ENCODE measurements around the gene CUX1.
A peak's percentile ranks its signal among the peaks of the same experiment; 100 is the strongest.

The CUX1 gene

DNA sequence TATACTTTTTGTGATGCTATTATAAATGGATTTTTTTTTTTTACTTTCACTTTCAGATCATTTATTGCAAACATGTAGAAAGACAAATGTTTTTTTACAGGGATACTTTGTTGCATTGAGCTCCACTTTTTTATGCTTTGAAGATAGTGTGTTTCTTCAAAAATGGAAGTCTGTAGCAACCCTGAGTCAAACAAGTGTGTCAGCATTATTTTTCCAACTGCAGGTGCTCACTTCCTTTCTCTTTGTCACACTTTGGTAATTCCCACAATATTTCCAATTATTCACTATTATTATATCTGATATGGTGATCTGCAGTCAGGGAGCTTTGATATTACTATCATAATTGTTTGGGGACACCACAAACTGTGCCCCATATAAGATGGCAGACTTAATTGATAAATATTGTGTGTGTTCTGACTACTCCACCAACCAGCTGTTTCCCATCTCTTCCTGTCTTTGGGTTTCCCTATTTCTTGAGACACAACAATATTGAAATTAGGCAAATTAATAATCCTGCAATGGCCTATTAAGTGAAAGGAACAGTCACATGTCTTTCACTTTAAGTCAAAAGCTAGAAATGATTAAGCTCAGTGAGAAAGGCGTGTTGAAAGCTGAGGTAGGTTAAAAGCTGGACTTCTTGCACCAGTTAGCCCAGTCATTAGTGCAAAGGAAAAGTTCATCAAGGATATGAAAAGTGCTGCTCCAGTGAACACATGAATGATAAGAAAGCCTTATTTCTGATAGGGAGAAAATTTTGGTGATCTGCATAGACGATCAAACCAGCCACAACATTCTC, 238.0 kb downstream of the CUX1 start:
- DNase-seq: no peak

DNA sequence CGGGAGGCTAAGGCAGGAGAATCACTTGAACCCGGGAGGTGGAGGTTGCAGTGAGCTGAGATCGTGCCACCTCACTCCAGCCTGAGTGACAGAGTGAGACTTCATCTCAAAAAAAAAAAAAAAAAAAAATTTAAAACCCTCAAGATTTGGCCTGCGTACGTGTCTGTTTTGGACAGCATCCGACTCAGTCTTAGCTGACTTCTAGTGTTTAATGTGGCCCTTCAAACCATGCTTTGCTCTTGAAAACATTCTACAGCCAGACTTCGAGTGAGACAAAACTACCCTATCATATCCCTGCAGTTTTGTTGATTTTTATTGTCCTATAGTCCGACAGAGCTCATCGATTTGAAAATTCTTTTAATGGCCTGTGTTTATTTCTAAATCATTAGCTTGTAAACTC, 242.1 kb downstream of the CUX1 start:
- no peak for DNase-seq

DNA sequence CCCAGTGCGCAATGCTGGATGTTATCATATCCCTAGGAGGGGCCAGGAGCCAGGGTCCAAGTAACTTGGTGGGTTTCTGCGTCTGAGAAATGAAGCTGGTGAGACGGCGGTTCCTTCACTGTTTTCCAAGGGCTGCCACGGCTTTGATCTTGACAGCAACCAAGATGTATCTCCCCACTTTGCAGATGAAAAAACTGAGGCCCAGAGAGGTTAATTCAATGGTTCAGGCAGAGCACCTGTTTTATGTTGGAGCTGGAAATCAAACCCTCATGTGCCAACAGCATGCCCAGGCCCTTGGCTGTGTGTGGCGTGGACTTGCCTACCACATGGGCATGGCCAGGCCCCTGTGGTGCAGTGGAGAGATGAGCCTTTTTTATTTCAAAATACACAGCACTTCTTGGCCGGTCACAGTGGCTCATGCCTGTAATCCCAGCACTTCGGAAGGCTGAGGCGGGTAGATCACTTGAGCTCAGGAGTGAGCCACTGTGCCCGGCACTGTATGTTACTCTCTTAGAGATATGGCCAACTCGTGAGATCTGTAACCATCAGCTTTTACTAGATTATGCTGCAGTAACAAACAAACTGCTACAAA, 244.0 kb downstream of the CUX1 start:
- no peak for DNase-seq

DNA sequence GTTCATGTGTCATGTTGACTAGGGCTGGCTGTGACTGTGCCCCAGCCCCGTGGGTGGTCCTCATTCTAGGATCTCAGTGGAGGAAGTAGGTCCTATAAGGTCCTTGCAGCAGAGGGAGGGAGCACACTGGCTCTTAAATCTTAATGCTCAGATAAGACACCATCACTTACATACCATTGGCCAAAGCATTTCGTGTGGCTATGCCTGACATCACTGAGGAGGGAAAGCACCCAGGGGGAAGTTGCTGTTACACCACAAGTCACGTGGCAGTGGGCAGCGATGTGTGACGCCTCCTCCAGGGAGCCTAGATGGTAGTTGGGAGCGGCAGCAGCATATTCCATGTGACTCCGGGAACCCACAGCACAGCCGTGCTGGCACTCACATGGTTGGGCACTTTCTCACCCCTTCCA, 244.6 kb downstream of the CUX1 start:
- peak; percentile 94 to 98 for DNase-seq

DNA sequence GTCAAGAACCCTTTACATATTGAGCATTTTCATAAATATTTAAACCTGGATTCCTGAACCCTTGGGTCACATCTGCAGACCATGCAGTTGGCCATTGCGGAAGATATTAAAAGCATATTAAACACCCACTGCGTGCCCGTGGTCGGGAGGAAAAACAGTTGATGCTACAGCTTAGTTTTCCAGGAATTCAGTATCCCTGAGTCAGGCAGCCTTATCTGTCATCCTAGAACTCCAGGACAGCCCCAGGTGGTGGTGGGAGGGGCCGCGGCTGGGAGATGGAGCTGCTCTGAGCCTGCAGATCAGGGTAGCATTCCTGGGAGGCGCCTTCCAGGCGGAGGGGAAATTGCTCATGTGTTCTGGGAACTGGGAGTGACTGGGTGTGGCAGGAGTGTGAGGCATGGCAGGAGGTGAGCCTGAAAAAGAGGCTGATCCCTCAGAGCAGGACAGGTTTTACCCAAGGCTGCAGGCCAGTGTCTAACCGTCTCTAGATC, 246.3 kb downstream of the CUX1 start:
- no peak for DNase-seq

DNA sequence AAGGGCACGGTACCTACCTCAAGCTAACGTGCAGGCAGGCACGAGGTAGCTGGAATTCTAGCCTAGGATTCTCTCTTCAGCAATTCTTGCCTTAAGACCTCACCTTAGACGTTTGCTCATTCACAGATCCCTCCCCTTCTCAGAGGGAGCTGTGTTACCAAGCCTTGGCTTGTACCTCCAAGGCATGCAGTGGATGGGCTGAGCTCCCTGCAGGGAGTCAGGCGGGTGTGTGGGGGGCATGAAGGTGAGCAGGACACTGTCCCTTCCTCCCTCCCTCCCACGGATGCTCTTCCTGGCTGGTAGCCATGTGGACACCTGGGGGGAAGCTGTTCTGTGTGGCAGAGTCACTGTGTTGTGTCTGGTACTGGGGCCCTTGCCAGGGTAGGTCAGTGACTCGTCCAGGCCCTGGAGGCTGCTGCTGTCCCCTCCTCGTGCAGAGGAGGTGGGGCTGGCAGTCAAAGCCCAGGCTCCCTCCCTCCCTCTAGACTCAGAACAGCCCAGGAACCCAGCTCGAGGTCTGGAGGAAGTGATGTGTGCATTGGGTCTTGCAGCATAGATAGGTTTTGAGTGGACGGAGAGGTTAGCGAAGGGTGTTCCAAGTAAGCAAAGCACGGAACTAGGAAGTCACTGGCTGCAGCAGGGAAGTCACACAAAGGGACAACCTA, 247.1 kb downstream of the CUX1 start:
- peak; percentile 83 to 88 for DNase-seq

DNA sequence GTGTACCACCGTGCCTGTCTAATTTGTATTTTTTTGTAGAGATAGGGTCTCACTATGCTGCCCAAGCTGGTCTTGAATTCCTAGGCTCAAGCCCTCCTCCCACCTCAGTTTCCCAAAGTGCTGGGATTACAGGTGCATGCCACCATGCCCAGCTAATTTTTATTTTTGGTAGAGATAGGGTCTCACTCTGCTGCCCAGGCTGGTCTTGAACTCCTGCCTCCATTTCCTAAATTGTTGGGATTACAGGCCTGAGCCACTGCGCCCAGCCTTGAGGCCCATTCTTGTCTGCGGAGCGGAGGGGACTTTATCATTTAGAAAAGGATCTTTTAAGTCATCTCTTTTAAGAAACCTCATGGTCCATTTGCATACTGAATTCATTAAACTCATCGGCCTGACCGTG, 247.8 kb downstream of the CUX1 start:
- DNase-seq: no peak

DNA sequence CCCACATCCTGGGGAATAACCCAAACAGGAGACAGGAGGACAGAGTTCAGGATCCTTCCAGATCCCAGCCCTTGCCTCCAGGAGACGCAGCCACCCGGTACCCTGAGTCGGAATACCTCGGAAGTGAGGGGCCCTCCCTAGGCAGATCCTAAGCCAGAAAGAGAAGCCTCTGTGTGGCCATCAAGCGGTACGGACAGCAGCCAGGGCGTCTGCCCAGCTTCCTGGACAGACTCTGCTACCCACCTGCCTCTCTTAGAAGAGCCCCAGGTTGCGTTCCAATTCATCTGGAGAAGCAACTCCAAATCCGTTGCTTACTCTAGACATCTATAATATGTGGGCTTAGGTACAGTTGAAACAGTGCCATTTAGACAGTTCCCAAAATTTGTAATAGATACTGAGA, 249.1 kb downstream of the CUX1 start:
- no peak for DNase-seq

DNA sequence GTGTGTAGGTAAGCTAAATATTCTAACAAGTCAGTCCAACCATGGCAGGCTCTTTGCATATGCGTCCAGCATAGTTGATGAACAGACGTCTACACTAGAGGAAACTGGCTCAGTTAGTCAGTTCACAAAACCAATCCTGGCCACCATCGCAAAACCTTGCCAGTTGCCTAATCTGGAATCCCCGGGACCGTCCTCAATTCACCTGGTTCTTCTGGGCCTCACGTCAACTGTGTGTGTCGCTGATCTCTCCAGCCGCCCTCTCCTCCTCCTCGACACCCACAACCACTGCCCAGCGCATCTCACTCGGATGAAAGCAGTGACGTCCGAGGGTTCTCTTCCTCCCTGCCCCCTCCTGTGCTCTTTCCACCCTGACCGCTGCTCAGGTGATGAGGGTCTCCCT, 251.4 kb downstream of the CUX1 start:
- no peak for DNase-seq

DNA sequence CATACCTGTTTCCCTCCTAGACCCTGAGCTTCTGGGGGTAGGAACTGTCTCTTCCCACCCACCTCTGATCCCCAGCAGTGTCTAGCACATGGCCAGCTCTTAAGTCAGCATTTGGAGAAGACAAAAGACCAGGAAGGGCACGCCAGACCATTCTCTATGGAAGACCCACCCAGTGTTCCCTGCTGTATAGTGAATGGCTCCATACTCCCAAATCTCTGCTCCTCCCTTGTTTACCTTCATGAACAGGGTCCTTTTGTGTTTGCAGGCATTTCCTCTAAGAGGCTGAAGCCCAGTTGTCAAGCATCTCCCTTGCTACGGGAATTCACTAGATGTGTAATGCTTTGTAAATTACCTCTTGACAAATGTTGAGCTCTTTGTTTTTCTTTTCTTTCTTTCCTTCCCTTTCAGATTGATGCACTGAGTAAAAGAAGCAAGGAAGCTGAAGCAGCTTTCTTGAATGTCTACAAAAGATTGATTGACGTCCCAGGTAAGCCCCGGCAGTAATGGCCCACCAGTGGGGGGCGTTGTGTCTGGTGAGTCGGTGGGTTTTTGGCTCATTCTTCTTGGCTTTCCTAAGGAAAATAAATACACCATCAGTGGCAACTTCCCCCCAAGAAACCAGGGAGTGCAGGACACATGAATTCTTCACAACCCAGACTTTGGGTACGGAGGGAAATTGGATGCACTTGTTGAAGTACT, 252.7 kb downstream of the CUX1 start:
- no peak for DNase-seq

DNA sequence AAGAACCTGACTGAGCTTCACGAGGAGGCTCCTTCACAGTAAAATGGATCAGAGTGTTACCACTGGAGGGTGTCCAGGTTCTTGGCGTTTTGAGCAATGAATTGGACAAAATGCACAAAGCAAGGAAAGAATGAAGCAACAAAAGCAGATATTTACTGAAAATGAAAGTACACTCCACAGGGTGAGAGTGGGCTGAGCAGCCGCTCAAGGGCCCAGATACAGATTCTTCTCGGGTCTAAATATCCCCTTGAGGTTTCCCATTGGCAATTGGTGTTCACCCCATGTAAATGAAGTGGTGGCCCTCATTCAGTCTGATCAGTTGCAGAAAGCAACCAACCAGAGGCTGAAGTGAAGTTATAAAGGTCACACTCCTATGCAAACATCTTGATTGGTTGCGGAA, 254.6 kb downstream of the CUX1 start:
- DNase-seq: no peak

DNA sequence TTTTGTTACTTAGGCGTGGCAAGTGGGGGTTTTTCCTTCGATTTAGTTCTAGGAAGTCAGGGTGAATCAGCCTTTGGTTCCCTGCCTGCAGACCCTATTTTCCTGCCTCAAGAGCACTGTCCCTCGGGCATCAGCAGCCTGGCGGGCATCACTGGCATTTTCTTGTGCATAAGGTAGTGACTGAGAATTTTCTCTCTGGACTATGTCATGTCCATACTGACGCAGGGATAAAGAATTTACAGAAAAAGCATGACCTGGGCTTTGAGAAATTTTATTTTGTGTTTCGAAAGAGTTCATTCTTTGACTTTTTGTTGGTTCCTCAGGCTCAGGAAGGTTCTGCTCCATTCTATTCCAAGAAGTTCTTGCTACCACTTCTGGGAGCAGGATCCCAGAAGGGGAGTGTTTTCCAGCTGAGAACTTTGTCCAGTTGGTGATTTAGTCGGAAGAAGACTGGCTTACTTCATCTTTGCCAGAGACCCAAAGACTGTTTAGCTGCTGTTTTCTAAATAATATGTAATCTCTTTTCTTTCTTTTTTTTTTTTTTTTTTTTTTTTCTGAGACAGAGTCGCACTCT, 255.3 kb downstream of the CUX1 start:
- DNase-seq: no peak

DNA sequence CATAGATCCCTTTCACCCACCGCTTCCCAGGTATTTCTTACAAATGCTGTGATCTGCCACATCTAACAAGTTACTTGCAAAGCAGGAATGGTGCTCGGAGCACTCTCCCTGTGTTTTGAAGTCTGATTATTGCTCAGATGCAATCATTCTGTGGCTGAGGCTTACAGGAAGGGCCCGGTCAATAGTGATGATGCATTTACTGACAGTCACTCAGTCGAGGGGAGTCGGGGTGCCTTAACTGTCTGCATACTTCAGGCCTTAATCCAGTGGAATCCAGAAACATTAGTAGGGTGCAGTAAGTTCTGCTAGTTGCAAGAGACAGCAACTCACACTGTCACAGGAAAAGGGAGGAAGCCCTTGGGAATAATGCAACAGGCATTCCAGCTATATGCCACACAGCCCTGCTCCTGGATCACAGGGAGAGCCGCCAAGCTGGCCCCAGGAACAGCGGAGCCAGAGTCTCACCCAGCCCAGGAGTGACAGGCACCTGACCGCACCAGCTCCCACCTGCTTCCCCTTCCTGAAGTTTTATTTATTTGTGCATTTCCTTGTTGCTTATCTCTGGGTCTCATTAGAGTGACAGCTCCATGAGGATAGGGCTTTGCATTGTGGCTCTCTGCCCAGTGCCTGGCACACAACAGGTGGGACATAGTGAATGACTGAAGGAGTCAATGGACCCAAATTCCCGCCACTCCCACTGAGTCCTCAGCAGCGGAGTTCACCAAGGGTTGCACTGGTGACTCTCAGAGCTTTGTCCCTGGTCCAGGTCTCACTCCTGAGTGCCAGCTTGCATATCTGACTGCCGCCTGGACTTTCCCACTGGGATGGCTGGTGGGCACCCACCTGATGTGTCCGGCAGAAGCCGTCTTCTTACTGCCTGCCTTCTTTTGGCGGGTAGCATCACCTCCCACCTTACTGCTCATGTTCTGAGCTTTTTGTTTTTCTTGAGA, 256.8 kb downstream of the CUX1 start:
- no peak for DNase-seq

DNA sequence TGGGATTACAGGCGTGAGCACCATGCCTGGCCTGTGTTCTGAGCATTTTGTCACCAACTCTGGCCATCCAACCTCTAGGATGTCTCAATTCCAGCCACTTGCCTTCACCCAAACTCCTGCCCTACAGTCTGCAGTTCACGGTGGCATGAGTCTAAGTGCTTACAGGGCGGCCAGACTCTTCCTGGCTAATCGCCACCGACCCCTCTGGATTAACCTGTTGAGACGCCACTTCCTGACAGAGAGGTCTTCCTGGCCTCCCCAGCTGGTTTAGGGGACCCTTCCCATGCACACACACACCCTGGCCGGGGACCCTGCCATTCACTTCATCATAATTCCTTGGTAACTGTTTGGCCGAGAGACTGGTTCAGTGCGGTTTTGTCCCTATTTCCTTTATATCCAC, 257.7 kb downstream of the CUX1 start:
- DNase-seq: no peak

DNA sequence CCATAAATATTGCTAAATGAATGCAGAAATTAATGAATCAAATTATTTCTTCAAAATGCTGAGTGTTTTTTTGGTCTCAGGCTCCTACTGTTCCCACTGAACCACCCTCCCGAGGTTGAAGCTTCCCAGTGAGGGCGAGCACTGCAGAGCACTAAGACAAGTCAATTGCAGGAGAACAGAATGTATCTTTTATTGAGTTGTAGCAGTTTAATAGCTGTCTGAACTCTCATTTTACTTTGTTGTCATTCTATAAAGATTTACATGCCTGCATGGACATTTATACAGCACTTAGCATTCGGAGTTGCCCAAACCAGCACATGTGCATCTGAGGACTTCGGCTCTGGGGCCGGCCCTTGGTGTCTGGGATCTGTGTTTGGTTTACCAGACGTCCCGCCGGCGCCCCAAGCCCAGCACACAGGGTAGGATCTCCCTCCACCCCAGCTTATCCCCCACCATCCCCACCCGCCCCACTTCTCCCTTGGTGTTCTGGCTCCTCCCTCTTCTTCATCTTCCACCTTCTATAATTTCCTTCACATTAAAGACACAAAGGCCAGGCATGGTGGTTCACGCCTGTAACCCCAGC, 258.2 kb downstream of the CUX1 start:
- DNase-seq: no peak

DNA sequence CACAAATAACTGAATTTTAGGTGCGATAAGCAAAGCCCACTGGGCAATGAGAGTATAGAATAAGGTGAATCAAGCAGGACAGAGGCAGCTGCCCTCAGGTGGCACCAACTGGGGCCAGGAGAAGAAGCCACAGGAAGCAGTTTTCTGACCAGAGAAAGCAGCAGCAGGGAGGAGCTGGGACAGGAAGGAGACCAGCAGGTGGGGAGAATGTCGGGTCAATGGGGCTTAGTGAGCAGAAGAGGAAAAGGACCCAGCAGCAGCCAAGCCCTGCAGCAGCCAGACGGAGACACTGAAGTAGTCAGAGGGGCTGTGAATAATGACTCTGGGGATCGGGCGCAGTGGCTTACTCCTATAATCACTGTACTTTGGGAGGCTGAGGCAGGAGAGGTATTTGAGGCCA, 259.7 kb downstream of the CUX1 start:
- no peak for DNase-seq

DNA sequence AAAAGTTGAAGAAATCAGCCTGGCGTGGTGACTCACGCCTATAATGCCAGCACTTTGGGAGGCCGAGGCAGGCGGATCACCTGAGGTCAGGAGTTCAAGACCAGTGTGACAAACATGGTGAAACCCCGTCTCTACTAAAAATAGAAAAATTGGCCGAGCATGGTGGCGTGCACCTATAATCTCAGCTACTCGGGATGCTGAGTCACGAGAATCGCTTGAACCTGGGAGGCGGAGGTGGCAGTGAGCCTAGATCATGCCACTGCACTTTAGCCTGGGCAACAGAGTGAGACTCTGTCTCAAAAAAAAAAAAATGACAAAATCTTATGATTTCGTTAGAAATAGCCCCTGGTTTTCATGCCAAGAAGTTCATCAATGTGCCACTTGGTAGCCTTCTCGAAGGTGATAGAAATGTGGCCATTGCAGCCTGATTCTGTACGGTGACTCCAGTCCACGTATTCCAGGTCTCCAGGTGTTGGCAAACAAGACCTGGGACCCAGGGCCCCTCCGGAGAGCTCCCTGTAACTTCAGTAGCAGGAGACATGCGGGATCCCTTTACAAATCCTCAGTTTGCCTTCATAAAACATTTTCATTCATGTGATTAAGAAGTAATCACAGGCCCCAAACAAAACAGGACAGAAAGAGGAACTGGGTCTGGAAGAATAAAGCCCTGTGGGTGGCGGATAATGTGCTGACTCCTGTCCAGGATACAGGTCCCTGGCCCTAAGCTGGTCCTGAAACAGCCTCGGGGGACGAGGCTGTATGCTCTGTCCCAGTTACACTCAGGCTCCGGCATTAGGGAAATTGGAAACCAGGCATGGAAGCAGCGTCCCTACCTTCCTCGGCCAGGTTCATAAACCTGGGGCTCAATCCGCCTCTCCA, 262.0 kb downstream of the CUX1 start:
- DNase-seq: peak; percentile 31 to 47

DNA sequence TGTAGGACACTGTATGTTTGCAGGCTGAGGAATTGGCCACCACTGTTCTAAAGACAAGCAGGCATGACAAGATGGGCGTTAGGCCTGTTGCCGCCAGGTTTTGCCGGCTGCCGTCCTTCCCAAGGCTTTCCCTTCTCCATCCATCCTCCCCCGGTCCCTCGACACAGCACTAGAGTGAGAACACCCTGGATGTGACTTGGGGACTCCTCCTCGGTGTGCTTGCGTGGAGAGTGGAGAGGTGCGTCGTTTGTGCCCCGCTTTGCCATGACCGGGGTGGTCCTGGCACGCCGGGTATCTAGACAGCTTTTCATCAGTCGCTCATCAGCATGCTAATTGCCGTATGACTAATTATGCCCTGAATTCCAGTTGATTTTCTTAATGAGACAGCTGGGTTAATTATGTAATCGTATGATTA, 262.6 kb downstream of the CUX1 start:
- DNase-seq: no peak

DNA sequence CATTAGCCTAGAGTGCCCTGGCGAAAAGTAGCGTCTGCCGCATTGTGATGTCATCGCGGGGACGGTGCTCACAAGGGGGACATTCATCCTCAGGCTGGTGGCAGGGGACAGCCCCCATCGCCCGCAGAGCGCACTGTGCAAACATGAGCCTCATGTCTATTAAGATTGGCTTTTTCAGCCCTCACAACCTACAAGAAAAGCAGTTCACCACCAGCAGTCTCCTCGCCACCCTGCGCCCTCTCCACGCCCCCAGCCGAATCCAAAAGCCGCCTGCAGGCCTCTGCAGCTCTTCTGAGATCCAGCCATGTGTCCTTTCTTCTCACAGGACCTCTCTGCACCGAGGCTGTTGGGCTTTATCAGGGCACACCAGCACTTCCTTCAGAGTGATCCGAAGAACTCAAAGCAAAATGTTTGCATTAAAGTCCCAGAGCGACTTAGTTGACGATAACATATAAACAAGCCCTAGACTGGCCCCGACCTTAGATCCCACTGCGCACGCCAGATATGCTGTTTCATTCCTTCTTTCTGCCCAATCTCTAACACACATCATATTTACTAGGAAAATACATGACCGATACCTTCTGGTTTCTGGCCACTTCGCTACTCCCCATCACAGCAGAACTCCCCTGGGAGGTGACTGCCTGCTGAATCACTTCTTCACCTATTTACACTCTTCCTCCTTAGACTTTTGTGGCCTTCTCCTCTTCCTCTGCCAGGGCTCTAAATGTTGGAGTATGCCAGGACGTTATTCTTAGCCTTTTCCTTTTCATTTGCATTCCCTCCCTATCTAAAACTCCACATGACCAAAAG, 263.2 kb downstream of the CUX1 start:
- DNase-seq: no peak

DNA sequence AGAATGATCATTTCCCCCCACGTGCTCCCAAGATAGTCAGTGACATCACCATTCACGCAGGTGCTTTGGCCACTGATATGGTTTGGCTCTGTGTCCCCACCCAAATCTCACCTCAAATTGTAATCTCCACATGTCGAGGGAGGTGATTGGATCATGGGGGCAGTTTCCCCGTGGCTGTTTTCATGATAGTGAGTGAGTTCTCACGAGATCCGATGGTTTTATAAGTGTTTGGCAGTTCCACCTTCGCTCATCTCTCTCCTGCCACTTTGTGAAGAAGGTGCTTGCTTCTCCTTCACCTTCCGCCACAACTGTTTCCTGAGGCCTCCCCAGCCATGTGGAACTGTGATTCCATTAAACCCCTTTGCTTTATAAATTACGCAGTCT, 263.8 kb downstream of the CUX1 start:
- no peak for DNase-seq
